ENCODE measurements around the gene MCM5.

- TF ChIP-seq MAX (IDR thresholded peaks at IDR 0.05) (no peak), CTCF (IDR thresholded peaks at IDR 0.05; ENCODE audit: low read depth, low read length, missing input control) (no peak), TAF1 (conservative IDR thresholded peaks at IDR 0.05) (no peak), REST (IDR thresholded peaks at IDR 0.05) (no peak), ATF3 (IDR thresholded peaks at IDR 0.05) (no peak), YY1 (IDR thresholded peaks at IDR 0.05) (no peak), FOXA1 (IDR thresholded peaks at IDR 0.05) (no peak), RAD21 (IDR thresholded peaks at IDR 0.05) (no peak), JUND (IDR thresholded peaks at IDR 0.05) (no peak), SP1 (IDR thresholded peaks at IDR 0.05) (no peak), GABPA (IDR thresholded peaks at IDR 0.05 in 1 of 2, conservative IDR thresholded peaks at IDR 0.05 in 1 of 2) (no peak), HNF4A (conservative IDR thresholded peaks at IDR 0.05) (no peak), ZBTB33 (IDR thresholded peaks at IDR 0.05) (no peak)
These were observed 18.1 kb downstream of the MCM5 start for GRCh38 chr22:35418088-35418487.

Data from liver (tissue), 3 donors.